ENCODE results near the gene ATP1A1. TPM values are rescaled to one million over a fixed set of nuclear protein-coding genes. Genes with fewer than 3 reads are reported as not detected.

The ATP1A1 gene
- total RNA-seq, 4 donors from 2014 or later = 770 to 1,450 (median 1,316) TPM

GRCh38 chr1:116347696-116348095, 25.3 kb upstream of the ATP1A1 start:
- Histone ChIP-seq H3K27me3 (no peaks in the 10 kb centered on the region), H3K9me3 (no peaks in the 10 kb centered on the region), H3K4me1 (peaks cover 35 to 36% of the 10 kb centered on the region in 2 donors), H3K27ac (peak overlapping the region; percentile 7 to 82 (median 75)), H3K4me3 (replicated peaks in 1 of 3) (no peak overlapping the region), H3K36me3 (no peaks in the 10 kb centered on the region)
- WGBS, 2 donors = 95 to 100% methylated on average over 2 of the region's 2 CpGs
- no peak for DNase-seq
- intact Hi-C loops (cut with DNase I) = no loop called here
- no peak for TF ChIP-seq POLR2A (IDR thresholded peaks at IDR 0.05)
- TF ChIP-seq CTCF (IDR thresholded peaks at IDR 0.05) = no peak

GRCh38 chr1:116350097-116350645, 22.9 kb upstream of the ATP1A1 start:
- H3K36me3 ChIP-seq = no peaks in the 10 kb centered on the region
- H3K27me3 ChIP-seq = no peaks in the 10 kb centered on the region
- peaks cover 25 to 26% of the 10 kb centered on the region in 2 donors for H3K4me1 ChIP-seq
- 93 to 98% methylated on average over 2 of the region's 2 CpGs for WGBS, 2 donors
- intact Hi-C loops (cut with DNase I) = no loop called here
- TF ChIP-seq POLR2A (IDR thresholded peaks at IDR 0.05) (no peak), CTCF (IDR thresholded peaks at IDR 0.05) (no peak)
- H3K27ac ChIP-seq = no peak overlapping the region
- DNase-seq = no peak
- H3K4me3 ChIP-seq (replicated peaks in 1 of 3) = no peak overlapping the region
- H3K9me3 ChIP-seq = no peaks in the 10 kb centered on the region

- intact Hi-C loops (cut with DNase I) = no loop called here
- H3K27ac ChIP-seq = no peak overlapping the region
- H3K27me3 ChIP-seq = no peaks in the 10 kb centered on the region
- H3K4me1 ChIP-seq = peaks cover 8 to 11% of the 10 kb centered on the region in 2 donors
- DNase-seq = no peak
- no peaks in the 10 kb centered on the region for H3K36me3 ChIP-seq
- WGBS, 2 donors = 85 to 89% methylated on average over 4 of the region's 4 CpGs
- no peak overlapping the region for H3K4me3 ChIP-seq (replicated peaks in 1 of 3)
- no peak for TF ChIP-seq POLR2A (IDR thresholded peaks at IDR 0.05)
- no peak for TF ChIP-seq CTCF (IDR thresholded peaks at IDR 0.05)
- H3K9me3 ChIP-seq = no peaks in the 10 kb centered on the region
Observed at GRCh38 chr1:116351914-116352313, 21.1 kb upstream of the ATP1A1 start.

- Histone ChIP-seq H3K9me3 (no peaks in the 10 kb centered on the region), H3K4me3 (replicated peaks in 1 of 3) (no peak overlapping the region), H3K4me1 (peaks cover 3 to 6% of the 10 kb centered on the region in 2 donors), H3K27ac (no peak overlapping the region), H3K36me3 (no peaks in the 10 kb centered on the region), H3K27me3 (no peaks in the 10 kb centered on the region)
- 83 to 91% methylated on average over 3 of the region's 3 CpGs for WGBS, 2 donors
- TF ChIP-seq POLR2A (IDR thresholded peaks at IDR 0.05) = no peak
- TF ChIP-seq CTCF (IDR thresholded peaks at IDR 0.05) = no peak
- DNase-seq = no peak
- intact Hi-C loops (cut with DNase I) = no loop called here
Observed at GRCh38 chr1:116352349-116352813, 20.7 kb upstream of the ATP1A1 start.

GRCh38 chr1:116353155-116353554, 19.9 kb upstream of the ATP1A1 start:
- no peak for DNase-seq
- H3K27me3 ChIP-seq = no peaks in the 10 kb centered on the region
- H3K9me3 ChIP-seq = no peaks in the 10 kb centered on the region
- H3K4me3 ChIP-seq (replicated peaks in 1 of 3) = no peak overlapping the region
- intact Hi-C loops (cut with DNase I) = no loop called here
- no peaks in the 10 kb centered on the region for H3K4me1 ChIP-seq
- H3K27ac ChIP-seq = no peak overlapping the region
- 96 to 98% methylated on average over 8 of the region's 8 CpGs for WGBS, 2 donors
- no peaks in the 10 kb centered on the region for H3K36me3 ChIP-seq
- TF ChIP-seq CTCF (IDR thresholded peaks at IDR 0.05) (no peak), POLR2A (IDR thresholded peaks at IDR 0.05) (no peak)
